ENCODE measurements around the gene COMT.
A peak's percentile ranks its signal among the peaks of the same experiment; 100 is the strongest.
"Not testable (repeated sequence)": the region's sequence is repeated elsewhere in the genome, so short reads cannot be mapped to it uniquely, and the experiment has no call there.

COMT gene

GRCh38 chr22:19941365-19942082 lies at the start of gene COMT, which contains the start of gene TXNRD2:
TSS of gene COMT (plus strand) at chr22:19941772. CDS start at chr22:19962527, 20,755 bp downstream.
TSS of gene TXNRD2 (minus strand) at chr22:19941818. CDS start at chr22:19941803, 15 bp downstream.
- DNase-seq (ENCODE audit: low spot score): peak; percentile 84

GRCh38 chr22:19892257-19892879 lies 49.2 kb upstream of the COMT start:
- DNase-seq (ENCODE audit: low spot score): no peak

GRCh38 chr22:19892925-19893324 lies 48.6 kb upstream of the COMT start:
- DNase-seq (ENCODE audit: low spot score): no peak

- DNase-seq (ENCODE audit: low spot score): no peak
These were observed 48.2 kb upstream of the COMT start for GRCh38 chr22:19893363-19893762.

GRCh38 chr22:19895160-19895849 lies 46.3 kb upstream of the COMT start:
- no peak for DNase-seq (ENCODE audit: low spot score)

- no peak for DNase-seq (ENCODE audit: low spot score)
These were observed 44.8 kb upstream of the COMT start for GRCh38 chr22:19896665-19897355.

- DNase-seq (ENCODE audit: low spot score): no peak
These were observed 43.8 kb upstream of the COMT start for GRCh38 chr22:19897726-19898125.

GRCh38 chr22:19898145-19898544 lies 43.4 kb upstream of the COMT start:
- DNase-seq (ENCODE audit: low spot score): no peak

- no peak for DNase-seq (ENCODE audit: low spot score)
These were observed 42.6 kb upstream of the COMT start for GRCh38 chr22:19898831-19899567.

GRCh38 chr22:19900707-19901436 lies 40.7 kb upstream of the COMT start:
- no peak for DNase-seq (ENCODE audit: low spot score)

GRCh38 chr22:19901577-19902244 lies 39.9 kb upstream of the COMT start:
- no peak for DNase-seq (ENCODE audit: low spot score)

- peak; percentile 57 for DNase-seq (ENCODE audit: low spot score)
These were observed 39.3 kb upstream of the COMT start for GRCh38 chr22:19902245-19902715.

- DNase-seq (ENCODE audit: low spot score): no peak
These were observed 38.5 kb upstream of the COMT start for GRCh38 chr22:19903031-19903430.

GRCh38 chr22:19903513-19903912 lies 38.1 kb upstream of the COMT start:
- DNase-seq (ENCODE audit: low spot score): no peak

- DNase-seq (ENCODE audit: low spot score): no peak
These were observed 37.3 kb upstream of the COMT start for GRCh38 chr22:19904174-19904856.

- no peak for DNase-seq (ENCODE audit: low spot score)
These were observed 36.6 kb upstream of the COMT start for GRCh38 chr22:19904935-19905334.

- DNase-seq (ENCODE audit: low spot score): no peak
These were observed 36.0 kb upstream of the COMT start for GRCh38 chr22:19905347-19906276.

GRCh38 chr22:19906864-19907263 lies 34.7 kb upstream of the COMT start:
- not testable (repeated sequence) for DNase-seq (ENCODE audit: low spot score)

GRCh38 chr22:19907902-19908301 lies 33.7 kb upstream of the COMT start:
- not testable (repeated sequence) for DNase-seq (ENCODE audit: low spot score)
